Neutrophil (primary cell): ENCODE data around the gene SGK1.

ENCODE experiments used
- H3K27ac ChIP-seq: fragments of 200-600 bp; sonication (generic); 2 replicates; pipeline ENCODE4 v1.5.1; 2016; ENCODE audit warnings: mild to moderate bottlenecking, moderate library complexity
- H3K27me3 ChIP-seq: fragments of 200-600 bp; sonication (generic); 2 replicates; pipeline ENCODE4 v1.6.0; 2016; ENCODE audit warnings: mild to moderate bottlenecking
- H3K36me3 ChIP-seq: fragments of 200-600 bp; sonication (generic); 2 replicates; pipeline ENCODE4 v1.5.1; 2017
- H3K4me1 ChIP-seq, 2 experiments: fragments of 200-600 bp in 1 of 2; sonication (generic) in 1 of 2; 1 replicate in 1 of 2; 2 replicates in 1 of 2; pipeline versions ENCODE4 v1.5.1 to v1.6.1; 2013 to 2016; ENCODE audit warnings: low read depth in 1 of 2, low read length in 1 of 2, mild to moderate bottlenecking in 1 of 2, moderate library complexity in 1 of 2; ENCODE audit not compliant: control insufficient read depth in 1 of 2, insufficient read depth in 1 of 2
- H3K4me3 ChIP-seq, 2 experiments: fragments of 200-600 bp in 1 of 2; sonication (generic) in 1 of 2; 1 replicate in 1 of 2; 2 replicates in 1 of 2; pipeline ENCODE4 v1.5.1; 2013 to 2016; ENCODE audit warnings: low read depth in 1 of 2, low read length in 1 of 2, mild to moderate bottlenecking in 1 of 2, moderate library complexity in 1 of 2
- H3K9me3 ChIP-seq: fragments of 200-600 bp; sonication (generic); 2 replicates; pipeline ENCODE4 v1.5.1; 2016
- CTCF ChIP-seq: fragments of 200-600 bp; sonication (generic); IDR thresholded peaks from 2 replicates; pipeline ENCODE4 v1.5.1; 2016; ENCODE audit warnings: antibody characterized with exemption

Gene SGK1

GRCh38 chr6:134173936-134174671 is 143.8 kb downstream of the SGK1 start:
- Histone ChIP-seq H3K4me1 (peaks cover 54 to 73% of the 10 kb centered on the region in 2 experiments), H3K27ac (peak overlapping the region; percentile 100), H3K4me3 (peak overlapping the region; percentile 83 to 99), H3K27me3 (no peaks in the 10 kb centered on the region), H3K36me3 (peaks cover 52% of the 10 kb centered on the region), H3K9me3 (peaks cover 16% of the 10 kb centered on the region)
- peak; percentile 80 for TF ChIP-seq CTCF

GRCh38 chr6:134173366-134173725 is 144.6 kb downstream of the SGK1 start:
- no peak for TF ChIP-seq CTCF
- Histone ChIP-seq H3K9me3 (peaks cover 20% of the 10 kb centered on the region), H3K4me3 (peak overlapping the region; percentile 83 to 99), H3K27ac (peak overlapping the region; percentile 100), H3K36me3 (peaks cover 60% of the 10 kb centered on the region), H3K27me3 (no peaks in the 10 kb centered on the region), H3K4me1 (peaks cover 48 to 65% of the 10 kb centered on the region in 2 experiments)

GRCh38 chr6:134172706-134173365 is 145.1 kb downstream of the SGK1 start:
- Histone ChIP-seq H3K36me3 (peaks cover 65% of the 10 kb centered on the region), H3K9me3 (peaks cover 20% of the 10 kb centered on the region), H3K4me1 (peaks cover 43 to 60% of the 10 kb centered on the region in 2 experiments), H3K4me3 (peak overlapping the region in 1 of 2 experiments; percentile 83), H3K27ac (no peak overlapping the region), H3K27me3 (no peaks in the 10 kb centered on the region)
- no peak for TF ChIP-seq CTCF

- Histone ChIP-seq H3K27me3 (no peaks in the 10 kb centered on the region), H3K36me3 (peaks cover 69% of the 10 kb centered on the region), H3K9me3 (peaks cover 20% of the 10 kb centered on the region), H3K4me1 (peaks cover 36 to 53% of the 10 kb centered on the region in 2 experiments), H3K4me3 (peak overlapping the region in 1 of 2 experiments; percentile 83), H3K27ac (no peak overlapping the region)
- no peak for TF ChIP-seq CTCF
Measured at GRCh38 chr6:134172020-134172705, 145.7 kb downstream of the SGK1 start.

- Histone ChIP-seq H3K4me1 (peaks cover 31 to 48% of the 10 kb centered on the region in 2 experiments), H3K4me3 (peak overlapping the region in 1 of 2 experiments; percentile 16), H3K27me3 (no peaks in the 10 kb centered on the region), H3K9me3 (peaks cover 20% of the 10 kb centered on the region), H3K27ac (peak overlapping the region; percentile 27), H3K36me3 (peaks cover 69% of the 10 kb centered on the region)
- TF ChIP-seq CTCF, result no peak
Measured at GRCh38 chr6:134171517-134171916, 146.4 kb downstream of the SGK1 start.
